ENCODE results near the gene SLC39A10. TPM values are rescaled to one million over a fixed set of nuclear protein-coding genes. Genes with fewer than 3 reads are reported as not detected.
"Not testable (repeated sequence)": the region's sequence is repeated elsewhere in the genome, so short reads cannot be mapped to it uniquely, and the experiment has no call there.

Gene SLC39A10
- total RNA-seq, 1 experiment from 2014 or later, result 167 TPM

DNA sequence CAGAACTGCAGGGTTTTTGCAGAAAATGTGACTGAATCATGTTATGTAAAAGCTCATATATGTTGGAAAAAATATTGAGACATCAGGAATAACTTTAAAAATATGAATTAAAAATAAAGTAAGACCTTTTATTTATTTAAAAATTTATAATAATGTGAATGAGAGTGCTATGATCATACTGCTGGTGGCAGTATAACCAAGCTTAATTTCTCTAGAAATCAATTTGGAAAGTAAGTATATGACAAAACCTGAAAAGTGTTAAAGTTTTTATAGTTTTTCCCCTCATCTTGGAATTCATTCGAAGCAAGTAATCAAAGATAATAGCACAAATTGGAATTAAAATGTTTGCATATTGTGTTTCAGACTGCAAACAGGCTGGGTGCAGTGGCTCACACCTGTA, 7.5 kb downstream of the SLC39A10 start (continued):
- TF ChIP-seq TEAD4 (CRISPR knock-in tag; IDR thresholded peaks at IDR 0.05), result no peak

DNA sequence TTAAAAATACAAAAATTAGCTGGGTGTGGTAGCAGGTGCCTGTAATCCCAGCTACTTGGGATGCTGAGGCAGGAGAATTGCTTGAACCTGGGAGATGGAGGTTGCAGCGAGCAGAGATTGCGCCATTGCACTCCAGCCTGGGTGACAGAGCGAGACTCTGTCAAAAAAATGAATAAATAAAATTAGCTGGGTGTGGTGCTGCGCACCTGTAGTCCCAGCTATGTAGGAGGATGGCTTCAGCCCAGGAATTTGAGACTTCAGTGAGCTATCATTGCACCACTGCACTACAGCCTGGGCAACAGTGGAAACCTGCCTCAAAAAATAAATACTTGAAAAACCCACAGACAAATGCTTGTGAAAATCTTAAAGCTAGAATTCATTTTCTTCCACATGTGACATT, 8.1 kb downstream of the SLC39A10 start:
- POLR2A ChIA-PET, result interaction anchor here (1.2 kb wide), 1 partner anchor 8 kb away, joined by 3 read pairs; the partner anchor contains the start of gene SLC39A10
- H3K4me1 Mint-ChIP-seq, result peaks cover 32% of the 10 kb centered on the region

DNA sequence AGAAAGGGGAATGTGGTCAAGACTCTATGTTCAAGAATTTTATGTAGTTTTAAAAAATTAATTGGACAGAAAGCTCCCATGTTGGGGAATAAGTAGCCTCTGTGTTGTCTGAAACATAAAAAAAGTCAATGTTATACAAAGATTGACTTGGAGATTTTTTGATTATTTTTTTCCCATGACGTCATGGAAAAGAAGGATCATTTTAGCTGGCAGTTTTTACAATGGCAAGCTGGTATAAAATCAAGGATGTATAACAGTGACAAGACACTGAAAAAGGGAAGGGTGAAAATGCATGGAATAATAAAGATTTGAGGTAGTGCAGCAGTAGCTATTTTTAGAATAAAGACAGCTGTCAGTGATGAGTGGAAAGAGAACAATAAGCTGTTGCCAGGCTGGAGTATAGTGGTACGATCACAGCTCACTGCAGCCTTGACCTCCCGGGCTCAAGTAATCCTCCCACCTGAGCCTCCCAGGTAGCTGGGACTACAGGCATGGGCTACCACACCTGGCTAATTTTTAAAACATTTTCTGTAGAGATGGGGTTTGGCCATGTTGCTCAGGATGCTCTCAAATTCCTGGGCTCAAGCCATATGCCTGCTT, 9.2 kb downstream of the SLC39A10 start:
- POLR2A ChIA-PET, result no interaction called here
- no peak overlapping the region for H3K4me3 Mint-ChIP-seq
- DNase-seq (ENCODE audit: low spot score), result no peak
- no peak overlapping the region for H3K27ac Mint-ChIP-seq
- no peaks in the 10 kb centered on the region for H3K36me3 Mint-ChIP-seq
- H3K9me3 Mint-ChIP-seq, result no peaks in the 10 kb centered on the region
- peak; percentile 28; the same call in 1 of the 2 replicates for ATAC-seq
- CTCF ChIA-PET, result interaction anchor here (3.1 kb wide), 1 partner anchor 168 kb away, joined by 9 read pairs; no protein-coding TSS in a partner anchor
- peaks cover 35% of the 10 kb centered on the region for H3K4me1 Mint-ChIP-seq
- H3K27me3 Mint-ChIP-seq (ENCODE audit: low read depth), result no peaks in the 10 kb centered on the region
- TF ChIP-seq FOXK1 (CRISPR knock-in tag; IDR thresholded peaks at IDR 0.05) (no peak), RELA (CRISPR knock-in tag; IDR thresholded peaks at IDR 0.05; ENCODE audit: borderline replicate concordance) (no peak), ZNF416 (CRISPR knock-in tag; IDR thresholded peaks at IDR 0.05) (no peak), JAZF1 (CRISPR knock-in tag; IDR thresholded peaks at IDR 0.05) (no peak), ELF4 (CRISPR knock-in tag; IDR thresholded peaks at IDR 0.05; ENCODE audit: low read depth) (no peak), FOXP1 (CRISPR knock-in tag; IDR thresholded peaks at IDR 0.05; ENCODE audit: borderline replicate concordance) (no peak), HMGA2 (CRISPR knock-in tag; IDR thresholded peaks at IDR 0.05) (no peak), NFYB (CRISPR knock-in tag; conservative IDR thresholded peaks at IDR 0.05; ENCODE audit: low read depth) (no peak), KAT7 (CRISPR knock-in tag; IDR thresholded peaks at IDR 0.05; ENCODE audit: borderline replicate concordance) (no peak), GABPB1 (CRISPR knock-in tag; IDR thresholded peaks at IDR 0.05) (no peak)
- TF ChIP-seq, protein P1, sequence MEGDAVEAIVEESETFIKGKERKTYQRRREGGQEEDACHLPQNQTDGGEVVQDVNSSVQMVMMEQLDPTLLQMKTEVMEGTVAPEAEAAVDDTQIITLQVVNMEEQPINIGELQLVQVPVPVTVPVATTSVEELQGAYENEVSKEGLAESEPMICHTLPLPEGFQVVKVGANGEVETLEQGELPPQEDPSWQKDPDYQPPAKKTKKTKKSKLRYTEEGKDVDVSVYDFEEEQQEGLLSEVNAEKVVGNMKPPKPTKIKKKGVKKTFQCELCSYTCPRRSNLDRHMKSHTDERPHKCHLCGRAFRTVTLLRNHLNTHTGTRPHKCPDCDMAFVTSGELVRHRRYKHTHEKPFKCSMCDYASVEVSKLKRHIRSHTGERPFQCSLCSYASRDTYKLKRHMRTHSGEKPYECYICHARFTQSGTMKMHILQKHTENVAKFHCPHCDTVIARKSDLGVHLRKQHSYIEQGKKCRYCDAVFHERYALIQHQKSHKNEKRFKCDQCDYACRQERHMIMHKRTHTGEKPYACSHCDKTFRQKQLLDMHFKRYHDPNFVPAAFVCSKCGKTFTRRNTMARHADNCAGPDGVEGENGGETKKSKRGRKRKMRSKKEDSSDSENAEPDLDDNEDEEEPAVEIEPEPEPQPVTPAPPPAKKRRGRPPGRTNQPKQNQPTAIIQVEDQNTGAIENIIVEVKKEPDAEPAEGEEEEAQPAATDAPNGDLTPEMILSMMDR (IDR thresholded peaks at IDR 0.05), result no peak
- TF ChIP-seq, protein P2, sequence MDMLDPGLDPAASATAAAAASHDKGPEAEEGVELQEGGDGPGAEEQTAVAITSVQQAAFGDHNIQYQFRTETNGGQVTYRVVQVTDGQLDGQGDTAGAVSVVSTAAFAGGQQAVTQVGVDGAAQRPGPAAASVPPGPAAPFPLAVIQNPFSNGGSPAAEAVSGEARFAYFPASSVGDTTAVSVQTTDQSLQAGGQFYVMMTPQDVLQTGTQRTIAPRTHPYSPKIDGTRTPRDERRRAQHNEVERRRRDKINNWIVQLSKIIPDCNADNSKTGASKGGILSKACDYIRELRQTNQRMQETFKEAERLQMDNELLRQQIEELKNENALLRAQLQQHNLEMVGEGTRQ (CRISPR knock-in tag; IDR thresholded peaks at IDR 0.05), result no peak
- TF ChIP-seq, protein P3, sequence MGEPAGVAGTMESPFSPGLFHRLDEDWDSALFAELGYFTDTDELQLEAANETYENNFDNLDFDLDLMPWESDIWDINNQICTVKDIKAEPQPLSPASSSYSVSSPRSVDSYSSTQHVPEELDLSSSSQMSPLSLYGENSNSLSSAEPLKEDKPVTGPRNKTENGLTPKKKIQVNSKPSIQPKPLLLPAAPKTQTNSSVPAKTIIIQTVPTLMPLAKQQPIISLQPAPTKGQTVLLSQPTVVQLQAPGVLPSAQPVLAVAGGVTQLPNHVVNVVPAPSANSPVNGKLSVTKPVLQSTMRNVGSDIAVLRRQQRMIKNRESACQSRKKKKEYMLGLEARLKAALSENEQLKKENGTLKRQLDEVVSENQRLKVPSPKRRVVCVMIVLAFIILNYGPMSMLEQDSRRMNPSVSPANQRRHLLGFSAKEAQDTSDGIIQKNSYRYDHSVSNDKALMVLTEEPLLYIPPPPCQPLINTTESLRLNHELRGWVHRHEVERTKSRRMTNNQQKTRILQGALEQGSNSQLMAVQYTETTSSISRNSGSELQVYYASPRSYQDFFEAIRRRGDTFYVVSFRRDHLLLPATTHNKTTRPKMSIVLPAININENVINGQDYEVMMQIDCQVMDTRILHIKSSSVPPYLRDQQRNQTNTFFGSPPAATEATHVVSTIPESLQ (CRISPR knock-in tag; IDR thresholded peaks at IDR 0.05), result no peak
- TF ChIP-seq, protein P4, sequence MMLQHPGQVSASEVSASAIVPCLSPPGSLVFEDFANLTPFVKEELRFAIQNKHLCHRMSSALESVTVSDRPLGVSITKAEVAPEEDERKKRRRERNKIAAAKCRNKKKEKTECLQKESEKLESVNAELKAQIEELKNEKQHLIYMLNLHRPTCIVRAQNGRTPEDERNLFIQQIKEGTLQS (CRISPR knock-in tag; conservative IDR thresholded peaks at IDR 0.05), result no peak
- TF ChIP-seq, protein P5, sequence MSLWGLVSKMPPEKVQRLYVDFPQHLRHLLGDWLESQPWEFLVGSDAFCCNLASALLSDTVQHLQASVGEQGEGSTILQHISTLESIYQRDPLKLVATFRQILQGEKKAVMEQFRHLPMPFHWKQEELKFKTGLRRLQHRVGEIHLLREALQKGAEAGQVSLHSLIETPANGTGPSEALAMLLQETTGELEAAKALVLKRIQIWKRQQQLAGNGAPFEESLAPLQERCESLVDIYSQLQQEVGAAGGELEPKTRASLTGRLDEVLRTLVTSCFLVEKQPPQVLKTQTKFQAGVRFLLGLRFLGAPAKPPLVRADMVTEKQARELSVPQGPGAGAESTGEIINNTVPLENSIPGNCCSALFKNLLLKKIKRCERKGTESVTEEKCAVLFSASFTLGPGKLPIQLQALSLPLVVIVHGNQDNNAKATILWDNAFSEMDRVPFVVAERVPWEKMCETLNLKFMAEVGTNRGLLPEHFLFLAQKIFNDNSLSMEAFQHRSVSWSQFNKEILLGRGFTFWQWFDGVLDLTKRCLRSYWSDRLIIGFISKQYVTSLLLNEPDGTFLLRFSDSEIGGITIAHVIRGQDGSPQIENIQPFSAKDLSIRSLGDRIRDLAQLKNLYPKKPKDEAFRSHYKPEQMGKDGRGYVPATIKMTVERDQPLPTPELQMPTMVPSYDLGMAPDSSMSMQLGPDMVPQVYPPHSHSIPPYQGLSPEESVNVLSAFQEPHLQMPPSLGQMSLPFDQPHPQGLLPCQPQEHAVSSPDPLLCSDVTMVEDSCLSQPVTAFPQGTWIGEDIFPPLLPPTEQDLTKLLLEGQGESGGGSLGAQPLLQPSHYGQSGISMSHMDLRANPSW (CRISPR knock-in tag; conservative IDR thresholded peaks at IDR 0.05; ENCODE audit: low read depth), result no peak
- TF ChIP-seq, protein P6, sequence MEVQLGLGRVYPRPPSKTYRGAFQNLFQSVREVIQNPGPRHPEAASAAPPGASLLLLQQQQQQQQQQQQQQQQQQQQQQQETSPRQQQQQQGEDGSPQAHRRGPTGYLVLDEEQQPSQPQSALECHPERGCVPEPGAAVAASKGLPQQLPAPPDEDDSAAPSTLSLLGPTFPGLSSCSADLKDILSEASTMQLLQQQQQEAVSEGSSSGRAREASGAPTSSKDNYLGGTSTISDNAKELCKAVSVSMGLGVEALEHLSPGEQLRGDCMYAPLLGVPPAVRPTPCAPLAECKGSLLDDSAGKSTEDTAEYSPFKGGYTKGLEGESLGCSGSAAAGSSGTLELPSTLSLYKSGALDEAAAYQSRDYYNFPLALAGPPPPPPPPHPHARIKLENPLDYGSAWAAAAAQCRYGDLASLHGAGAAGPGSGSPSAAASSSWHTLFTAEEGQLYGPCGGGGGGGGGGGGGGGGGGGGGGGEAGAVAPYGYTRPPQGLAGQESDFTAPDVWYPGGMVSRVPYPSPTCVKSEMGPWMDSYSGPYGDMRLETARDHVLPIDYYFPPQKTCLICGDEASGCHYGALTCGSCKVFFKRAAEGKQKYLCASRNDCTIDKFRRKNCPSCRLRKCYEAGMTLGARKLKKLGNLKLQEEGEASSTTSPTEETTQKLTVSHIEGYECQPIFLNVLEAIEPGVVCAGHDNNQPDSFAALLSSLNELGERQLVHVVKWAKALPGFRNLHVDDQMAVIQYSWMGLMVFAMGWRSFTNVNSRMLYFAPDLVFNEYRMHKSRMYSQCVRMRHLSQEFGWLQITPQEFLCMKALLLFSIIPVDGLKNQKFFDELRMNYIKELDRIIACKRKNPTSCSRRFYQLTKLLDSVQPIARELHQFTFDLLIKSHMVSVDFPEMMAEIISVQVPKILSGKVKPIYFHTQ (CRISPR knock-in tag; IDR thresholded peaks at IDR 0.05), result no peak
- TF ChIP-seq, protein P7, sequence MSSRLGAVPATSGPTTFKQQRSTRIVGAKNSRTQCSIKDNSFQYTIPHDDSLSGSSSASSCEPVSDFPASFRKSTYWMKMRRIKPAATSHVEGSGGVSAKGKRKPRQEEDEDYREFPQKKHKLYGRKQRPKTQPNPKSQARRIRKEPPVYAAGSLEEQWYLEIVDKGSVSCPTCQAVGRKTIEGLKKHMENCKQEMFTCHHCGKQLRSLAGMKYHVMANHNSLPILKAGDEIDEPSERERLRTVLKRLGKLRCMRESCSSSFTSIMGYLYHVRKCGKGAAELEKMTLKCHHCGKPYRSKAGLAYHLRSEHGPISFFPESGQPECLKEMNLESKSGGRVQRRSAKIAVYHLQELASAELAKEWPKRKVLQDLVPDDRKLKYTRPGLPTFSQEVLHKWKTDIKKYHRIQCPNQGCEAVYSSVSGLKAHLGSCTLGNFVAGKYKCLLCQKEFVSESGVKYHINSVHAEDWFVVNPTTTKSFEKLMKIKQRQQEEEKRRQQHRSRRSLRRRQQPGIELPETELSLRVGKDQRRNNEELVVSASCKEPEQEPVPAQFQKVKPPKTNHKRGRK (CRISPR knock-in tag; IDR thresholded peaks at IDR 0.05; ENCODE audit: borderline replicate concordance), result no peak

More for the DNA sequence above, 8.1 kb downstream of the SLC39A10 start:
- not testable (repeated sequence) for DNase-seq (ENCODE audit: low spot score); H3K36me3 Mint-ChIP-seq; H3K27ac Mint-ChIP-seq; H3K9me3 Mint-ChIP-seq; H3K4me3 Mint-ChIP-seq; H3K27me3 Mint-ChIP-seq (ENCODE audit: low read depth)
- ATAC-seq, result peak; percentile 25; the same call in 1 of the 2 replicates
- CTCF ChIA-PET, result interaction anchor here (1.2 to 3.1 kb wide), 3 partner anchors 30 to 402 kb away, joined by 4 to 9 read pairs (median 4); no protein-coding TSS in a partner anchor
